H1 (cell line): ENCODE data around the gene TRABD2B. TPM values are rescaled to one million over a fixed set of nuclear protein-coding genes. Genes with fewer than 3 reads are reported as not detected.

Experiments used
- CTCF ChIA-PET: fragments of 300-600 bp; sonication (Branson Sonifier 250); formaldehyde crosslinking; loops from one replicate; lab custom pipeline; 2021; ENCODE audit not compliant: partially characterized antibody; lab: Charles Lee
- POLR2A ChIA-PET: fragments of 300-600 bp; sonication (Branson Sonifier 250); formaldehyde crosslinking; loops from one replicate; lab custom pipeline; 2021; ENCODE audit warnings: inconsistent platforms; ENCODE audit not compliant: partially characterized antibody; lab: Charles Lee
- DNase-seq, 2 experiments: peaks; one replicate each; pipeline versions ENCODE4 v3.0.0 to v3.0.0-alpha.2; 2010 to 2022; ENCODE audit warnings: low spot score in 2 of 2, low read depth in 1 of 2, mixed read lengths in 1 of 2
- FAIRE-seq: peaks from 2 replicates; lab custom pipeline; 2011; peaks lifted over from hg19 to GRCh38; lab: Jason Lieb, UNC
- H2AFZ ChIP-seq: 2 replicates; pipeline ENCODE4 v1.8.1; 2012; ENCODE audit warnings: low read length, inconsistent platforms
- H2AK5ac ChIP-seq: 2 replicates; pipeline ENCODE4 v1.6.1; 2013; ENCODE audit warnings: low read depth, low read length
- H2BK120ac ChIP-seq: replicated peaks from 2 replicates; pipeline ENCODE3; 2013; ENCODE audit warnings: low read depth, low read length, inconsistent platforms
- H2BK12ac ChIP-seq: 2 replicates; pipeline ENCODE4 v1.6.1; 2013; ENCODE audit warnings: low read depth, low read length
- H2BK15ac ChIP-seq: 2 replicates; pipeline ENCODE4 v1.6.1; 2013; ENCODE audit warnings: low read length
- H2BK20ac ChIP-seq: 2 replicates; pipeline ENCODE4 v1.6.1; 2013; ENCODE audit warnings: low read length
- H2BK5ac ChIP-seq: 2 replicates; pipeline ENCODE4 v1.6.1; 2013; ENCODE audit warnings: low read depth, low read length
- H3K14ac ChIP-seq: 2 replicates; pipeline ENCODE4 v1.6.1; 2013; ENCODE audit warnings: inconsistent platforms; ENCODE audit not compliant: insufficient read length
- H3K18ac ChIP-seq: 2 replicates; pipeline ENCODE4 v1.6.1; 2013; ENCODE audit warnings: low read length; ENCODE audit errors: extremely low read depth
- H3K23ac ChIP-seq: 2 replicates; pipeline ENCODE4 v1.6.1; 2013; ENCODE audit warnings: inconsistent platforms; ENCODE audit not compliant: insufficient read length
- H3K23me2 ChIP-seq: 2 replicates; pipeline ENCODE4 v1.6.1; 2013; ENCODE audit warnings: low read depth, low read length
- H3K27ac ChIP-seq: 2 replicates; pipeline ENCODE4 v1.6.1; 2011; ENCODE audit warnings: low read depth, low read length, inconsistent platforms
- H3K27me3 ChIP-seq, 4 experiments: replicated peaks in 1 of 4; 1 replicate in 1 of 4; 2 replicates in 3 of 4; pipeline versions ENCODE4 v1.6.1 to v1.8.1; 2011 to 2013; ENCODE audit warnings: low read length in 3 of 4, mild to moderate bottlenecking in 3 of 4, inconsistent platforms in 2 of 4, mixed read lengths in 2 of 4, moderate library complexity in 1 of 4; ENCODE audit not compliant: control insufficient read depth in 3 of 4, insufficient read depth in 3 of 4; ENCODE audit errors: extremely low read depth in 1 of 4
- H3K36me3 ChIP-seq, 4 experiments: 2 replicates each; pipeline versions ENCODE4 v1.6.1 to v1.8.1; 2011 to 2013; ENCODE audit warnings: mild to moderate bottlenecking in 4 of 4, low read length in 3 of 4, moderate library complexity in 2 of 4, control low read depth in 1 of 4, inconsistent platforms in 1 of 4; ENCODE audit not compliant: insufficient read depth in 4 of 4, control insufficient read depth in 2 of 4
- H3K4ac ChIP-seq: replicated peaks from 2 replicates; pipeline ENCODE3; 2013; ENCODE audit warnings: low read length, low read depth, mixed read lengths, inconsistent platforms; ENCODE audit not compliant: insufficient read length
- H3K4me1 ChIP-seq, 4 experiments: replicated peaks in 1 of 4; 1 replicate in 1 of 4; 2 replicates in 3 of 4; pipeline versions ENCODE4 v1.6.1 to v1.8.1; 2011 to 2013; ENCODE audit warnings: low read length in 3 of 4, inconsistent platforms in 2 of 4, mixed read lengths in 1 of 4; ENCODE audit not compliant: insufficient read depth in 4 of 4, control insufficient read depth in 3 of 4
- H3K4me2 ChIP-seq, 2 experiments: 2 replicates each; pipeline versions ENCODE4 v1.6.1 to v1.8.1; 2011 to 2013; ENCODE audit warnings: low read depth in 2 of 2, low read length in 2 of 2, control low read depth in 1 of 2, inconsistent platforms in 1 of 2, mild to moderate bottlenecking in 1 of 2; ENCODE audit not compliant: insufficient read depth in 1 of 2
- H3K4me3 ChIP-seq, 4 experiments: fragments of 200-600, 300-600 bp in 1 of 4; sonication (generic), shearing (Covaris generic), sonication (Bioruptor Twin) in 1 of 4; 2 replicates each; pipeline versions ENCODE4 v1.5.1 to v1.8.1; 2011 to 2016; ENCODE audit warnings: low read length in 4 of 4, low read depth in 3 of 4, control low read depth in 2 of 4, inconsistent platforms in 2 of 4, mild to moderate bottlenecking in 2 of 4, mixed read lengths in 1 of 4, moderate library complexity in 1 of 4; ENCODE audit not compliant: insufficient read depth in 2 of 4; ENCODE audit errors: extremely low read depth in 1 of 4
- H3K56ac ChIP-seq: replicated peaks from 2 replicates; pipeline ENCODE3; 2013; ENCODE audit warnings: low read depth, mild to moderate bottlenecking, mixed read lengths, low read length, inconsistent platforms; ENCODE audit not compliant: insufficient read length
- H3K79me1 ChIP-seq: 2 replicates; pipeline ENCODE4 v1.6.1; 2013; ENCODE audit warnings: low read depth, low read length, control low read depth
- H3K79me2 ChIP-seq, 2 experiments: 2 replicates each; pipeline versions ENCODE4 v1.6.1 to v1.8.1; 2012 to 2013; ENCODE audit warnings: low read length in 2 of 2, mild to moderate bottlenecking in 2 of 2, inconsistent platforms in 1 of 2; ENCODE audit not compliant: insufficient read depth in 2 of 2, control insufficient read depth in 1 of 2
- H3K9ac ChIP-seq, 4 experiments: replicated peaks in 1 of 4; 1 replicate in 1 of 4; 2 replicates in 3 of 4; pipeline versions ENCODE4 v1.6.1 to v1.8.1; 2011 to 2013; ENCODE audit warnings: low read depth in 3 of 4, low read length in 3 of 4, control low read depth in 2 of 4, mild to moderate bottlenecking in 2 of 4, moderate library complexity in 2 of 4, inconsistent platforms in 1 of 4; ENCODE audit errors: extremely low read depth in 1 of 4
- H3K9me3 ChIP-seq, 2 experiments: 2 replicates each; pipeline versions ENCODE4 v1.6.1 to v1.8.1; 2012 to 2013; ENCODE audit warnings: mild to moderate bottlenecking in 2 of 2, moderate library complexity in 2 of 2, control low read depth in 1 of 2, inconsistent platforms in 1 of 2, low read depth in 1 of 2, low read length in 1 of 2, mixed read lengths in 1 of 2; ENCODE audit not compliant: insufficient read depth in 2 of 2
- H4K20me1 ChIP-seq, 2 experiments: replicated peaks in 1 of 2; 2 replicates each; pipeline versions ENCODE3 to v1.8.1; 2011 to 2013; ENCODE audit warnings: inconsistent platforms in 2 of 2, low read length in 2 of 2, mild to moderate bottlenecking in 1 of 2; ENCODE audit not compliant: insufficient read depth in 2 of 2, control insufficient read depth in 1 of 2
- H4K5ac ChIP-seq: 2 replicates; pipeline ENCODE4 v1.6.1; 2013; ENCODE audit warnings: low read length, low read depth, mixed read lengths, inconsistent platforms; ENCODE audit not compliant: insufficient read length
- H4K8ac ChIP-seq: 2 replicates; pipeline ENCODE4 v1.8.0; 2013; ENCODE audit warnings: mild to moderate bottlenecking, moderate library complexity, low read length, inconsistent platforms; ENCODE audit not compliant: insufficient read depth; ENCODE audit errors: extremely low read depth
- H4K91ac ChIP-seq: replicated peaks from 2 replicates; pipeline ENCODE3; 2013; ENCODE audit warnings: low read length, mixed read lengths, inconsistent platforms; ENCODE audit not compliant: insufficient read length
- FOSL1 ChIP-seq: IDR thresholded peaks from 2 replicates; pipeline ENCODE4 v1.6.1; 2011; ENCODE audit warnings: mild to moderate bottlenecking, low read depth, low read length, moderate library complexity; ENCODE audit not compliant: insufficient read depth
- WGBS, 2 experiments: shearing (Covaris generic) in 1 of 2; methylation state at CpG; one replicate each; pipeline versions ENCODE4 v1.1.6 to v1.1.7; 2013 to 2015; ENCODE audit warnings: low lambda C conversion rate in 2 of 2, mixed read lengths in 2 of 2, inconsistent platforms in 1 of 2, low coverage in 1 of 2, missing lambda C conversion rate in 1 of 2; ENCODE audit not compliant: insufficient replicate concordance in 2 of 2, insufficient coverage in 1 of 2, insufficient read length in 1 of 2; ENCODE audit errors: extremely low coverage in 1 of 2, missing lambda C conversion rate in 1 of 2; 5-methylcytosine and 5-hydroxymethylcytosine counted together
- polyA plus RNA-seq, 7 experiments: library from polyadenylated mRNA; depleted of rRNA in 3 of 7; stranded (reverse) in 5 of 7; unstranded in 2 of 7; fragments of >200 nt in 5 of 7; fragments of 200-250 nt in 2 of 7; gene quantifications; 1 replicate in 5 of 7; 2 replicates in 1 of 7; 4 replicates in 1 of 7; pipeline versions ENCODE4 v1.2.1 to v1.2.3, GENCODE V29; 2011 to 2013; ENCODE audit warnings: missing spikeins in 2 of 7, mixed read lengths in 2 of 7
- total RNA-seq: library from RNA; stranded (reverse); fragmentation: NEBNext Ultra II Directional; extraction: Animal tissue kit (Norgen Biotek cat#: 25700); gene quantifications from 2 replicates; pipeline ENCODE4 v1.2.1, GENCODE V29; 2021

TRABD2B gene
- total and polyA plus RNA-seq, 2 of the 8 experiments (the other 6 are each of a cell fraction or from before 2014, with no cell fraction given): 0.95 to 3.4 TPM

- H2BK12ac ChIP-seq: no peak overlapping the region
- no peak overlapping the region for H2BK5ac ChIP-seq
- H3K4me2 ChIP-seq: no peak overlapping the region
- no peak for TF ChIP-seq FOSL1
- H4K91ac ChIP-seq: no peak overlapping the region
- H3K4me3 ChIP-seq: no peak overlapping the region
- H3K23me2 ChIP-seq: no peaks in the 10 kb centered on the region
- no peak overlapping the region for H3K4ac ChIP-seq
- H3K27ac ChIP-seq: no peak overlapping the region
- no peaks in the 10 kb centered on the region for H3K79me1 ChIP-seq
- no peak overlapping the region for H3K9ac ChIP-seq
- no peak overlapping the region for H3K23ac ChIP-seq
- H3K14ac ChIP-seq: no peak overlapping the region
- no peaks in the 10 kb centered on the region for H3K79me2 ChIP-seq
- ChIA-PET CTCF (interaction anchor here (0.6 to 3.4 kb wide), 5 partner anchors 11 to 767 kb away, joined by 3 to 12 read pairs (median 3); no protein-coding TSS in a partner anchor), POLR2A (no interaction called here)
- H3K36me3 ChIP-seq: no peaks in the 10 kb centered on the region; a peak in 1 of 8 replicates
- no peaks in the 10 kb centered on the region for H4K20me1 ChIP-seq
- H4K5ac ChIP-seq: no peak overlapping the region
- no peak overlapping the region for H3K56ac ChIP-seq
- WGBS, 2 experiments: 90% methylated on average over 8 of the region's 8 CpGs; no CpG with 5 or more reads in 1 of the 2 experiments
- H2BK15ac ChIP-seq: no peak overlapping the region
- DNase-seq (no peak), FAIRE-seq (no peak)
- peaks cover 0 to 8% (median 4%) of the 10 kb centered on the region in 4 experiments; a peak in 4 of 7 replicates for H3K4me1 ChIP-seq
- H4K8ac ChIP-seq: no peak overlapping the region
- no peaks in the 10 kb centered on the region for H3K9me3 ChIP-seq
- no peak overlapping the region for H2AFZ ChIP-seq
- no peak overlapping the region for H3K18ac ChIP-seq
- H2BK120ac ChIP-seq: no peak overlapping the region
- H2AK5ac ChIP-seq: no peak overlapping the region
- H3K27me3 ChIP-seq: no peaks in the 10 kb centered on the region
- H2BK20ac ChIP-seq: no peak overlapping the region
Observed at GRCh38 chr1:47918257-47918867, 78.8 kb downstream of the TRABD2B start.
